Fibroblast of lung (primary cell): ENCODE results near the gene HOXA1.

Source experiments
- EZH2 ChIP-seq: IDR thresholded peaks from 2 replicates; pipeline ENCODE4 v1.5.1; 2012; ENCODE audit warnings: low read length, control low read depth, mild to moderate bottlenecking; ENCODE audit errors: missing control alignments
- TF ChIP-seq, protein P1 (sequence below), 2 donors: IDR thresholded peaks in 1 of 2; conservative IDR thresholded peaks in 1 of 2; 1 replicate in 1 of 2; 2 replicates in 1 of 2; pipeline ENCODE4 v1.5.1; 2011 to 2012; ENCODE audit warnings: low read length in 2 of 2, control low read depth in 1 of 2, inconsistent platforms in 1 of 2, low read depth in 1 of 2, mild to moderate bottlenecking in 1 of 2

DNA sequence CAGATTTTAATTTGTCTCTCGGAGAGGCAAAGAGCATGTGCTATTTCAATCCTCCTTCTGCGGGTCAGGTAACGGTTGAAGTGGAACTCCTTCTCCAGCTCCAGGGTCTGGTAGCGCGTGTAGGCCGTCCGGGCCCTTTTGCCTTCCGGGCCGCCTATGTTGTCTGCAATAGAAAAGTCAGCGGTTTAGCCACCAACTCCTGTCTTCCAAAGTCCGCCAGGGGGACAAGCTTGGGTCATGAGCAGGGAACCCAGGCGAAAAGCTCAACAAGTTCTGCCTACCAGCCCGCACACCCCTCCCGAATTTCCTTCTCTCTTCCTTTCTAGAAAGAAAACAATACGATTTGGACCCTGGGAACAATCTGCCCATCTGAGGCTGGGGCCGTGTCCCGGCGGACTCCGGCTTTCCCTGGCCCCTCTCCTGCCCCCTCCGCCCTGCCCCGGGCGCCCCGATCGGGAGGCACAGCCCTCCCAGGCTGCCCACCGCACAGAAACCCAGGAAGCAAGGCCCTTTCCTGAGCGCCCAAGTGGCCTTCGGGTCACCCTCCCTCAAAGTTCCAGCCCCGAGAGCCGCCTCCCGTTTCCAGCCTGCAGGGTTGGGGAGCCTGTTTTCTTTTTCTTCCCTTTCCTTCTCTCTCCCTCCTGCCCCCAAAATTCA lies 46.3 kb upstream of the HOXA1 start:
- TF ChIP-seq, protein P1, sequence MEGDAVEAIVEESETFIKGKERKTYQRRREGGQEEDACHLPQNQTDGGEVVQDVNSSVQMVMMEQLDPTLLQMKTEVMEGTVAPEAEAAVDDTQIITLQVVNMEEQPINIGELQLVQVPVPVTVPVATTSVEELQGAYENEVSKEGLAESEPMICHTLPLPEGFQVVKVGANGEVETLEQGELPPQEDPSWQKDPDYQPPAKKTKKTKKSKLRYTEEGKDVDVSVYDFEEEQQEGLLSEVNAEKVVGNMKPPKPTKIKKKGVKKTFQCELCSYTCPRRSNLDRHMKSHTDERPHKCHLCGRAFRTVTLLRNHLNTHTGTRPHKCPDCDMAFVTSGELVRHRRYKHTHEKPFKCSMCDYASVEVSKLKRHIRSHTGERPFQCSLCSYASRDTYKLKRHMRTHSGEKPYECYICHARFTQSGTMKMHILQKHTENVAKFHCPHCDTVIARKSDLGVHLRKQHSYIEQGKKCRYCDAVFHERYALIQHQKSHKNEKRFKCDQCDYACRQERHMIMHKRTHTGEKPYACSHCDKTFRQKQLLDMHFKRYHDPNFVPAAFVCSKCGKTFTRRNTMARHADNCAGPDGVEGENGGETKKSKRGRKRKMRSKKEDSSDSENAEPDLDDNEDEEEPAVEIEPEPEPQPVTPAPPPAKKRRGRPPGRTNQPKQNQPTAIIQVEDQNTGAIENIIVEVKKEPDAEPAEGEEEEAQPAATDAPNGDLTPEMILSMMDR (conservative IDR thresholded peaks at IDR 0.05 in 1 of 2, IDR thresholded peaks at IDR 0.05 in 1 of 2; ENCODE audit: low read depth in 1 of 2, low read length in 2 of 2) = no peak
- TF ChIP-seq EZH2 = no peak
